Measurements from ENCODE around the gene ID1.
"Not testable (repeated sequence)": the region's sequence is repeated elsewhere in the genome, so short reads cannot be mapped to it uniquely, and the experiment has no call there.

Gene ID1

DNA sequence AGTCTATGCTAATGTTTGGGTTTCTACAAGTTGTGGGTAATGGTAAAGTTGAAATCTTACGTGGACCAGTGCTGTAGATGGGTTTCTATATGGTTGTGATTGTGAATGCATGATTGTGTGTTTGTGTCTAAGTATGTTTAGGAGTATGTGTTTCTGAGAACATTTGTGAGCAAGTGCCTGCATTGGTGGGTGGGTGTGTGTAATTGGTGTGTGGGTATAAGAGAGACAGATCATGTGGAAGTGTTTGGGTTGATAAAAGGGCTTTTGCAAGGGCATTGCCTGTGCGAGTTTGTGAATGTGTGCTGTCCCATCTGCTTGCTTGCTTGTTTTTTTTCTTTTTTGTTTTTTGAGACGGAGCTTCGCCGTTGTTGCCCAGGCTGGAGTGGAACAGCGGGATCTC lies 25.8 kb upstream of the ID1 start:
- Histone ChIP-seq H3K36me3 (no peaks in the 10 kb centered on the region), H3K27me3 (no peaks in the 10 kb centered on the region), H3K4me3 (ENCODE audit: low read depth, low read length) (no peak overlapping the region), H3K9me3 (no peaks in the 10 kb centered on the region), H3K4me1 (no peaks in the 10 kb centered on the region; the same call in 1 of the 2 replicates)
- DNase-seq, result no peak
- TF ChIP-seq, protein P1, sequence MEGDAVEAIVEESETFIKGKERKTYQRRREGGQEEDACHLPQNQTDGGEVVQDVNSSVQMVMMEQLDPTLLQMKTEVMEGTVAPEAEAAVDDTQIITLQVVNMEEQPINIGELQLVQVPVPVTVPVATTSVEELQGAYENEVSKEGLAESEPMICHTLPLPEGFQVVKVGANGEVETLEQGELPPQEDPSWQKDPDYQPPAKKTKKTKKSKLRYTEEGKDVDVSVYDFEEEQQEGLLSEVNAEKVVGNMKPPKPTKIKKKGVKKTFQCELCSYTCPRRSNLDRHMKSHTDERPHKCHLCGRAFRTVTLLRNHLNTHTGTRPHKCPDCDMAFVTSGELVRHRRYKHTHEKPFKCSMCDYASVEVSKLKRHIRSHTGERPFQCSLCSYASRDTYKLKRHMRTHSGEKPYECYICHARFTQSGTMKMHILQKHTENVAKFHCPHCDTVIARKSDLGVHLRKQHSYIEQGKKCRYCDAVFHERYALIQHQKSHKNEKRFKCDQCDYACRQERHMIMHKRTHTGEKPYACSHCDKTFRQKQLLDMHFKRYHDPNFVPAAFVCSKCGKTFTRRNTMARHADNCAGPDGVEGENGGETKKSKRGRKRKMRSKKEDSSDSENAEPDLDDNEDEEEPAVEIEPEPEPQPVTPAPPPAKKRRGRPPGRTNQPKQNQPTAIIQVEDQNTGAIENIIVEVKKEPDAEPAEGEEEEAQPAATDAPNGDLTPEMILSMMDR (IDR thresholded peaks at IDR 0.05; ENCODE audit: low read depth, low read length), result no peak

DNA sequence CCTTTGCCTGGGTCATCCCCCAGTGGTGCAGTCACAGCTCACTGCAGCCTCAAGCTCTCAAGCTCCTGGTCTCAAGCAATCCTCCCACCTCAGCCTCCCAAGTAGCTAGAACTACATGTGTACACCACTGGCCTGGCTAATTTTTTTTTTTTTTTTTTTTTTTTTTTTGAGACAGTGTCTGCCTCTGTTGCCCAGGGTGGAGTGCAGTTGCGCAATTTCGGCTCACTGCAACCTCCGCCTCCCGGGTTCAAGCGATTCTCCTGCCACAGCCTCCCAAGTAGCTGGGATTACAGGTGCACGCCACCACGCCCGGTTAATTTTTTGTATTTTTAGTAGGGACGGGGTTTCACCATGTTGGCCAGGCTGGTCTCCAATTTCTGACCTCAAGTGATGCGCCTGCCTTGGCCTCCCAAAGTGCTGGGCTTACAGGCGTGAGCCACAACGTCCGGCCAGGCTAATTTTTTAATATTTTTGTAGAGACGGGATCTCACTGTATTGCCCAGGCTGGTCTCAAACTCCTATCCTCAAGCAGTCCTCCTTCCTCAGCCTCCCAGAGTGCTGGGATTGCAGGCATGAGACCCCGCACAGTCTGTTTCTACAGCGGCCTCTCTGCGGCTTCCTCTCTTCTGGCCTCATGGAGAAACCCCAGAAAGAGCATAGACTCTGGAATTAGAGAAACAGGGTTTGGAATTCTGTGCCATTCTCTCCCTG lies 25.0 kb upstream of the ID1 start:
- H3K27me3 ChIP-seq; H3K9me3 ChIP-seq; H3K4me1 ChIP-seq; H3K36me3 ChIP-seq; H3K4me3 ChIP-seq (ENCODE audit: low read depth, low read length); DNase-seq: not testable (repeated sequence)

DNA sequence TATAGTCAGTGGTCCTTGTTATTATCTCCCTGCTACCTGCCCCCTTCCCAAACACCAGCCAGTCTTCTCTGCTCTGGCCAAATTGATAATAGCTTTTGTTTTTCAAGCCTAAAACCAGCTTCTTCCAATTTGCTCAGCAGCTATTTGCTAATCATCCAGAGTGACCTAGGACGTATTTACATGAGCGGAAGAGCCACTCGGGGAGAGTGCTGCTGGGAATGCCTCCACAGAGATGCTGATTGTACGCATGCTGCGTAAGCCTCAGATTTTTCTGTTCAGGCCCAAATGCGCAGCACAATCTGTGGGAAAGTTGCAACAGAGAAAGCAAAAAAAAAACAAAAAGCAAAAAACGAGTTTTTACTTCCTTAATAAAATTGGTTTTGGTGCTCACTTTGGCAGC lies 24.4 kb upstream of the ID1 start:
- Histone ChIP-seq H3K27me3 (no peaks in the 10 kb centered on the region), H3K4me1 (no peaks in the 10 kb centered on the region; the same call in 1 of the 2 replicates), H3K36me3 (no peaks in the 10 kb centered on the region), H3K4me3 (ENCODE audit: low read depth, low read length) (no peak overlapping the region), H3K9me3 (no peaks in the 10 kb centered on the region)
- DNase-seq, result no peak
- TF ChIP-seq, protein P1 (IDR thresholded peaks at IDR 0.05; ENCODE audit: low read depth, low read length), result no peak

DNA sequence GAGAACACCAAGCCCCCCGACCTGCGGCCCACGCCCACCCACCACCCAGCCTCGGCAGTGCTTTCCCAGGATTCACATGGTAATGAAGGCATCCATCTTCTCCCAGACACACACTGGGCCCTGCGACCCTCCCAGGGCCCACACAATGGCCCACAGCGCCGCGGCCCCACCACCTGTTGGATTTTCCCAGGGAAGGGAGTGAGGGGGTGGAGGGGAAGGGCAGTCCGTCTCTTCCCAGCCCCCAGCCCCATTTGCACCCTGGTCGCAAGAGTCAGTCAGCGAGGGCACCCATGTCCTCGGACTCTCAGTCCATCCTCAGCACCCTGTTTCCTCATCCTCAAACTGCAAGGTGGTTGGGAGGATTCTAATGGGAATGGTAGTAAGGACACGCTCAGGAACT lies 23.7 kb upstream of the ID1 start:
- DNase-seq, result no peak
- H3K27me3 ChIP-seq, result no peaks in the 10 kb centered on the region
- no peak overlapping the region for H3K4me3 ChIP-seq (ENCODE audit: low read depth, low read length)
- no peaks in the 10 kb centered on the region for H3K9me3 ChIP-seq
- no peaks in the 10 kb centered on the region for H3K36me3 ChIP-seq
- TF ChIP-seq, protein P1 (IDR thresholded peaks at IDR 0.05; ENCODE audit: low read depth, low read length), result no peak
- H3K4me1 ChIP-seq, result no peaks in the 10 kb centered on the region; the same call in 1 of the 2 replicates

DNA sequence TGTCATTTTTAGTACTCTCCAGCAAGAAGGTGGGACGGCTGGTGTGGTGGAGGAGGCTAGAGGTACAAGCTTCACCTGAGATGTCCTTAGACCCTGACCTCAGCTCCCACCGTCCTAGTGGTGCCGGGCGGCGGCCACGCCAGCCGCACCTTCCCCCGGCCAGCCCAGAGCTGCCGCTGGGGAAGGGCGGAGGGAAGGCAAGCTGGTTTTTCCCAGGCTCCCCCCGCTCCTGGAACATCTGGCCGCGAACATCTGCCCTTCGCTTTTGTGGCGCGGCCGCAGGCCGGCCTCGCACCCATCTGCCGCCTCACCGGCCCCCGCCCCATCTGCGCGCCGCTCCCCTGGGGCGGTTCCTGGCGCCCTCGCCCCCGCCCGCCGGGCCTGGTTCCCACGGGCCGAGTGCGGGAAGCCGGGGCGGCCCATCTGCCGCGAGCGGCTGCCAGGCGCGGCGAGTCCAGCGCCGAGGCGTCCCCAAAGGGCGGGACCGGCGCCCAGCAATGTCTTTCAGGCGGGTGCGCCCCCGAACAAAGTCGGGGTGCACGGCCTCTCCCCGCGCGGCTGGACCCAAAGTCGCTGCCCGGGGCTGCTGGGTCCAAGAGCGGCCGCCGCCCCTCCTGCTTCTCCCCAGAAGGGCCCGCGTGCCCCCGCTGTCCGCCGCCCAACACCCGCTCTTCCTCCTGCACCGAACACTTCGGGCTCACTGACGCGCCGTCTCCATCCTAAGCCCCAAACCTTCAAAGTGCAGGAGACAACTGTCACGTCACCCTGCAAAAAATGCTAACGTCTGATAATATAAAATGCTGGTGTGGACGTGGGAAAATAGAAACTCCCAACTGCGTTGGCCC lies 17.3 kb upstream of the ID1 start:
- peak; percentile 71 for DNase-seq
- peak overlapping the region; percentile 59 for H3K4me3 ChIP-seq (ENCODE audit: low read depth, low read length)
- no peaks in the 10 kb centered on the region for H3K36me3 ChIP-seq
- TF ChIP-seq, protein P1 (IDR thresholded peaks at IDR 0.05; ENCODE audit: low read depth, low read length), result no peak
- peaks cover 6% of the 10 kb centered on the region for H3K4me1 ChIP-seq
- H3K9me3 ChIP-seq, result no peaks in the 10 kb centered on the region
- H3K27me3 ChIP-seq, result no peaks in the 10 kb centered on the region

DNA sequence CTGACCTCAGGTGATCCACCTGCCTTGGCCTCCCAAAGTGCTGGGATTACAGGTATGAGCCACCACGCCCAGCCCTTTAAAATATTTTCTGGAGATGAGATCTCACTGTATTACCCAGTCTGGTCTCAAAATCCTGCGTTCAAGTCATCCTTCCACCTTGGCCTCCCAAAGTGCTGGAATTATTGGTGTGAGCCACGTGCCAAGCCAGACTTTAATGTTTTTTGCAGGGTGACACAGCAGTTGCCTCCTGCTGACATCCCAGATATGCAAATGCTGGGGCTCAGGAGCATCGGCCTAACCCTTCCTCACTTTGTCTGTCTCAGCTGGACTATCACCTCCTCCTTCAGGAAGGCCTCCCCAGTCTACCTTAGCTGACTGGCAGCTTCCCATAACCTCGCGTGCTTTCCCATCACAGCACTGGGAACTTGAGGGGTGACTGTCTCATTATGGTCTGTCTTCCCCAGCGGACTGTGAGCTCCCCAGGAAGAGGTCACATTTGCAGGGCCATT lies 14.3 kb upstream of the ID1 start:
- no peaks in the 10 kb centered on the region for H3K27me3 ChIP-seq
- H3K36me3 ChIP-seq, result no peaks in the 10 kb centered on the region
- no peak overlapping the region for H3K4me3 ChIP-seq (ENCODE audit: low read depth, low read length)
- TF ChIP-seq, protein P1 (IDR thresholded peaks at IDR 0.05; ENCODE audit: low read depth, low read length), result no peak
- peaks cover 14% of the 10 kb centered on the region for H3K4me1 ChIP-seq
- no peak for DNase-seq
- no peaks in the 10 kb centered on the region for H3K9me3 ChIP-seq

All from BE2C (cell line).